ENCODE results near the gene ROR1.

DNA sequence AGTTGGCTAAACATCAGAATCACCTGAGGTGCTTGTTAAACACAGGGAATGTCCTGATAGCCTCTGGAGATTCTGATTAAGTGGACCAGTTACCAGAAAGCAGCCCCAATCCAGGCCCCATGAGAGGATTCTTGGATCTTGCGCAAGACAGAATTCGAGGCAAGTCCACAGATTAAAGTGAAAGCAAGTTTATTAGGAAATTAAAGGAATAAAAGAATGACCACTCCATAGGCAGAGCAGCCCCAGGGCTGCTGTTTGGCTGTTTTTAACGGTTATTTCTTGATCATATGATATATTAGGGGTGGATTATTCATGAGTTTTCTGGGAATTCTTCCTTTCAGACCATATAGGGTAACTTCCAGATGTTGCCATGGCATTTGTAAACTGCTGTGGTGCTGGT, 176.2 kb downstream of the ROR1 start:
- TF ChIP-seq, protein P1, sequence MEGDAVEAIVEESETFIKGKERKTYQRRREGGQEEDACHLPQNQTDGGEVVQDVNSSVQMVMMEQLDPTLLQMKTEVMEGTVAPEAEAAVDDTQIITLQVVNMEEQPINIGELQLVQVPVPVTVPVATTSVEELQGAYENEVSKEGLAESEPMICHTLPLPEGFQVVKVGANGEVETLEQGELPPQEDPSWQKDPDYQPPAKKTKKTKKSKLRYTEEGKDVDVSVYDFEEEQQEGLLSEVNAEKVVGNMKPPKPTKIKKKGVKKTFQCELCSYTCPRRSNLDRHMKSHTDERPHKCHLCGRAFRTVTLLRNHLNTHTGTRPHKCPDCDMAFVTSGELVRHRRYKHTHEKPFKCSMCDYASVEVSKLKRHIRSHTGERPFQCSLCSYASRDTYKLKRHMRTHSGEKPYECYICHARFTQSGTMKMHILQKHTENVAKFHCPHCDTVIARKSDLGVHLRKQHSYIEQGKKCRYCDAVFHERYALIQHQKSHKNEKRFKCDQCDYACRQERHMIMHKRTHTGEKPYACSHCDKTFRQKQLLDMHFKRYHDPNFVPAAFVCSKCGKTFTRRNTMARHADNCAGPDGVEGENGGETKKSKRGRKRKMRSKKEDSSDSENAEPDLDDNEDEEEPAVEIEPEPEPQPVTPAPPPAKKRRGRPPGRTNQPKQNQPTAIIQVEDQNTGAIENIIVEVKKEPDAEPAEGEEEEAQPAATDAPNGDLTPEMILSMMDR (IDR thresholded peaks at IDR 0.05), result no peak
- no peak for TF ChIP-seq POLR2A (IDR thresholded peaks at IDR 0.05)
- peak in 1 of 2 donors; percentile 26 for TF ChIP-seq POLR2AphosphoS5 (IDR thresholded peaks at IDR 0.05)
